ENCODE data around the gene ZEB2. TPM values are rescaled to one million over a fixed set of nuclear protein-coding genes. Genes with fewer than 3 reads are reported as not detected.

Gene ZEB2
- total and polyA plus RNA-seq, 10 of the 15 experiments (the other 5 are each of a cell fraction or from before 2014, with no cell fraction given) = 0.14 to 3.2 (median 0.84) TPM

- SMC1A ChIA-PET (ENCODE audit: uncharacterized antibody, unreplicated experiment) = interaction anchor here (0.6 to 2.8 kb wide), 5 partner anchors 8 to 151 kb away, joined by 3 to 10 read pairs (median 4); no protein-coding TSS in a partner anchor
- H3K79me2 ChIP-seq (ENCODE audit: control insufficient read depth, insufficient read depth, low read length) = peaks cover 18% of the 10 kb centered on the region
- POLR2A ChIA-PET = no interaction called here
- intact Hi-C loops (cut with micrococcal nuclease; ENCODE audit: unreplicated experiment) = loop anchor here (5.0 kb wide), 2 partner anchors 87 to 172 kb away; no protein-coding TSS in a partner anchor
- CTCF ChIA-PET = interaction anchor here (1.4 kb wide), 1 partner anchor 19 kb away, joined by 3 read pairs; no protein-coding TSS in a partner anchor
- RAD21 ChIA-PET (ENCODE audit: unreplicated experiment) = interaction anchor here (0.5 kb wide), 1 partner anchor 1468 kb away, joined by 3 read pairs; no protein-coding TSS in a partner anchor
- in situ Hi-C loops (cut with MboI) = no loop called here
- BruUV-seq (replicated peaks) = no TSS peak
- no peak overlapping the region for H3K4me2 ChIP-seq (ENCODE audit: control insufficient read depth, insufficient read depth)
- no peaks in the 10 kb centered on the region for H3K27me3 ChIP-seq (replicated peaks in 1 of 2; ENCODE audit: control insufficient read depth in 2 of 2, insufficient read depth in 2 of 2, low read length in 1 of 2)
- peaks cover 3% of the 10 kb centered on the region for H3K9me3 ChIP-seq (replicated peaks; ENCODE audit: control insufficient read depth, insufficient read depth, low read length)
- peaks cover 8% of the 10 kb centered on the region for H3K4me1 ChIP-seq (ENCODE audit: control insufficient read depth, insufficient read depth, low read length)
- FAIRE-seq = no peak
- no peak for ATAC-seq
- no peak overlapping the region for H3K4me3 ChIP-seq
- no peaks in the 10 kb centered on the region for H4K20me1 ChIP-seq (ENCODE audit: control insufficient read depth, insufficient read depth)
- no peak overlapping the region for H2AFZ ChIP-seq (ENCODE audit: control insufficient read depth, low read depth, low read length)
- no peak overlapping the region for H3K27ac ChIP-seq (ENCODE audit: control insufficient read depth, insufficient read depth)
- 88% methylated on average over 4 of the region's 4 CpGs for WGBS (ENCODE audit: insufficient coverage, insufficient replicate concordance, low lambda C conversion rate, missing lambda C conversion rate)
- H3K36me3 ChIP-seq (ENCODE audit: control insufficient read depth in 2 of 2, insufficient read depth in 2 of 2, low read length in 1 of 2) = no peaks in the 10 kb centered on the region
- no peak for DNase-seq (ENCODE audit: low read depth, low spot score)
- no peak overlapping the region for H3K9ac ChIP-seq (ENCODE audit: control insufficient read depth, insufficient read depth, low read length)
- TF ChIP-seq, protein P1, sequence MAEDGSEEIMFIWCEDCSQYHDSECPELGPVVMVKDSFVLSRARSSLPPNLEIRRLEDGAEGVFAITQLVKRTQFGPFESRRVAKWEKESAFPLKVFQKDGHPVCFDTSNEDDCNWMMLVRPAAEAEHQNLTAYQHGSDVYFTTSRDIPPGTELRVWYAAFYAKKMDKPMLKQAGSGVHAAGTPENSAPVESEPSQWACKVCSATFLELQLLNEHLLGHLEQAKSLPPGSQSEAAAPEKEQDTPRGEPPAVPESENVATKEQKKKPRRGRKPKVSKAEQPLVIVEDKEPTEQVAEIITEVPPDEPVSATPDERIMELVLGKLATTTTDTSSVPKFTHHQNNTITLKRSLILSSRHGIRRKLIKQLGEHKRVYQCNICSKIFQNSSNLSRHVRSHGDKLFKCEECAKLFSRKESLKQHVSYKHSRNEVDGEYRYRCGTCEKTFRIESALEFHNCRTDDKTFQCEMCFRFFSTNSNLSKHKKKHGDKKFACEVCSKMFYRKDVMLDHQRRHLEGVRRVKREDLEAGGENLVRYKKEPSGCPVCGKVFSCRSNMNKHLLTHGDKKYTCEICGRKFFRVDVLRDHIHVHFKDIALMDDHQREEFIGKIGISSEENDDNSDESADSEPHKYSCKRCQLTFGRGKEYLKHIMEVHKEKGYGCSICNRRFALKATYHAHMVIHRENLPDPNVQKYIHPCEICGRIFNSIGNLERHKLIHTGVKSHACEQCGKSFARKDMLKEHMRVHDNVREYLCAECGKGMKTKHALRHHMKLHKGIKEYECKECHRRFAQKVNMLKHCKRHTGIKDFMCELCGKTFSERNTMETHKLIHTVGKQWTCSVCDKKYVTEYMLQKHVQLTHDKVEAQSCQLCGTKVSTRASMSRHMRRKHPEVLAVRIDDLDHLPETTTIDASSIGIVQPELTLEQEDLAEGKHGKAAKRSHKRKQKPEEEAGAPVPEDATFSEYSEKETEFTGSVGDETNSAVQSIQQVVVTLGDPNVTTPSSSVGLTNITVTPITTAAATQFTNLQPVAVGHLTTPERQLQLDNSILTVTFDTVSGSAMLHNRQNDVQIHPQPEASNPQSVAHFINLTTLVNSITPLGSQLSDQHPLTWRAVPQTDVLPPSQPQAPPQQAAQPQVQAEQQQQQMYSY (CRISPR knock-in tag; IDR thresholded peaks at IDR 0.05) = no peak
- TF ChIP-seq NR2C1 (IDR thresholded peaks at IDR 0.05) (no peak), USF2 (IDR thresholded peaks at IDR 0.05; ENCODE audit: borderline replicate concordance, low read depth, low read length) (no peak), EP300 (IDR thresholded peaks at IDR 0.05; ENCODE audit: borderline replicate concordance in 1 of 2, control insufficient read depth in 1 of 2, low read depth in 2 of 2, low read length in 2 of 2) (no peak), ZSCAN29 (IDR thresholded peaks at IDR 0.05) (no peak), EED (IDR thresholded peaks at IDR 0.05; ENCODE audit: low read depth) (no peak), DPF2 (IDR thresholded peaks at IDR 0.05) (no peak), STAT3 (IDR thresholded peaks at IDR 0.05; ENCODE audit: low read depth, low read length) (no peak), IRF4 (IDR thresholded peaks at IDR 0.05; ENCODE audit: low read depth, low read length) (no peak), GABPA (IDR thresholded peaks at IDR 0.05; ENCODE audit: low read depth) (no peak), SUZ12 (IDR thresholded peaks at IDR 0.05; ENCODE audit: unreplicated experiment) (no peak)
- TF ChIP-seq, protein P2, sequence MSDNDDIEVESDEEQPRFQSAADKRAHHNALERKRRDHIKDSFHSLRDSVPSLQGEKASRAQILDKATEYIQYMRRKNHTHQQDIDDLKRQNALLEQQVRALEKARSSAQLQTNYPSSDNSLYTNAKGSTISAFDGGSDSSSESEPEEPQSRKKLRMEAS (IDR thresholded peaks at IDR 0.05; ENCODE audit: low read depth, low read length) = no peak
- TF ChIP-seq, protein P3, sequence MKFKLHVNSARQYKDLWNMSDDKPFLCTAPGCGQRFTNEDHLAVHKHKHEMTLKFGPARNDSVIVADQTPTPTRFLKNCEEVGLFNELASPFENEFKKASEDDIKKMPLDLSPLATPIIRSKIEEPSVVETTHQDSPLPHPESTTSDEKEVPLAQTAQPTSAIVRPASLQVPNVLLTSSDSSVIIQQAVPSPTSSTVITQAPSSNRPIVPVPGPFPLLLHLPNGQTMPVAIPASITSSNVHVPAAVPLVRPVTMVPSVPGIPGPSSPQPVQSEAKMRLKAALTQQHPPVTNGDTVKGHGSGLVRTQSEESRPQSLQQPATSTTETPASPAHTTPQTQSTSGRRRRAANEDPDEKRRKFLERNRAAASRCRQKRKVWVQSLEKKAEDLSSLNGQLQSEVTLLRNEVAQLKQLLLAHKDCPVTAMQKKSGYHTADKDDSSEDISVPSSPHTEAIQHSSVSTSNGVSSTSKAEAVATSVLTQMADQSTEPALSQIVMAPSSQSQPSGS (IDR thresholded peaks at IDR 0.05; ENCODE audit: low read length) = no peak
- TF ChIP-seq, protein P4, sequence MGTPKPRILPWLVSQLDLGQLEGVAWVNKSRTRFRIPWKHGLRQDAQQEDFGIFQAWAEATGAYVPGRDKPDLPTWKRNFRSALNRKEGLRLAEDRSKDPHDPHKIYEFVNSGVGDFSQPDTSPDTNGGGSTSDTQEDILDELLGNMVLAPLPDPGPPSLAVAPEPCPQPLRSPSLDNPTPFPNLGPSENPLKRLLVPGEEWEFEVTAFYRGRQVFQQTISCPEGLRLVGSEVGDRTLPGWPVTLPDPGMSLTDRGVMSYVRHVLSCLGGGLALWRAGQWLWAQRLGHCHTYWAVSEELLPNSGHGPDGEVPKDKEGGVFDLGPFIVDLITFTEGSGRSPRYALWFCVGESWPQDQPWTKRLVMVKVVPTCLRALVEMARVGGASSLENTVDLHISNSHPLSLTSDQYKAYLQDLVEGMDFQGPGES (IDR thresholded peaks at IDR 0.05) = no peak
- TF ChIP-seq, protein P5, sequence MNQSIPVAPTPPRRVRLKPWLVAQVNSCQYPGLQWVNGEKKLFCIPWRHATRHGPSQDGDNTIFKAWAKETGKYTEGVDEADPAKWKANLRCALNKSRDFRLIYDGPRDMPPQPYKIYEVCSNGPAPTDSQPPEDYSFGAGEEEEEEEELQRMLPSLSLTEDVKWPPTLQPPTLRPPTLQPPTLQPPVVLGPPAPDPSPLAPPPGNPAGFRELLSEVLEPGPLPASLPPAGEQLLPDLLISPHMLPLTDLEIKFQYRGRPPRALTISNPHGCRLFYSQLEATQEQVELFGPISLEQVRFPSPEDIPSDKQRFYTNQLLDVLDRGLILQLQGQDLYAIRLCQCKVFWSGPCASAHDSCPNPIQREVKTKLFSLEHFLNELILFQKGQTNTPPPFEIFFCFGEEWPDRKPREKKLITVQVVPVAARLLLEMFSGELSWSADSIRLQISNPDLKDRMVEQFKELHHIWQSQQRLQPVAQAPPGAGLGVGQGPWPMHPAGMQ (IDR thresholded peaks at IDR 0.05; ENCODE audit: borderline replicate concordance) = no peak
Measured at GRCh38 chr2:144334551-144334950, 185.4 kb downstream of the ZEB2 start.

All from GM12878 (cell line).